Suppressor macrophage treated with lipopolysaccharide for 1 hour (primary cell): ENCODE results near the gene CLBA1.
A peak's percentile ranks its signal among the peaks of the same experiment; 100 is the strongest.
"Not testable (repeated sequence)": the region's sequence is repeated elsewhere in the genome, so short reads cannot be mapped to it uniquely, and the experiment has no call there.

Experiments used
- DNase-seq, 3 donors: peaks; one replicate each; pipeline ENCODE4 v3.0.0-alpha.2; 2020 to 2022

CLBA1 gene

GRCh38 chr14:104948736-104949031, 36.9 kb upstream of the CLBA1 start:
- no peak for DNase-seq

- not testable (repeated sequence) for DNase-seq
Observed at GRCh38 chr14:104949406-104949955, 36.1 kb upstream of the CLBA1 start.

GRCh38 chr14:104950021-104950420, 35.6 kb upstream of the CLBA1 start:
- no peak for DNase-seq

- DNase-seq, result not testable (repeated sequence)
Observed at GRCh38 chr14:104950701-104951100, 34.9 kb upstream of the CLBA1 start.

- not testable (repeated sequence) for DNase-seq
Observed at GRCh38 chr14:104951863-104952657, 33.5 kb upstream of the CLBA1 start.

- no peak for DNase-seq
Observed at GRCh38 chr14:104953097-104953496, 32.5 kb upstream of the CLBA1 start.

GRCh38 chr14:104953896-104954656, 31.5 kb upstream of the CLBA1 start:
- DNase-seq, result no peak

GRCh38 chr14:104954746-104955395, 30.7 kb upstream of the CLBA1 start:
- no peak for DNase-seq

GRCh38 chr14:104955396-104955770, 30.2 kb upstream of the CLBA1 start:
- DNase-seq, result no peak

GRCh38 chr14:104956290-104956890, 29.2 kb upstream of the CLBA1 start:
- DNase-seq, result no peak

GRCh38 chr14:104957146-104958113, 28.2 kb upstream of the CLBA1 start:
- no peak for DNase-seq

GRCh38 chr14:104964546-104964945, 21.0 kb upstream of the CLBA1 start:
- no peak for DNase-seq

GRCh38 chr14:104965561-104966231, 19.9 kb upstream of the CLBA1 start:
- DNase-seq, result no peak

GRCh38 chr14:104966261-104966865, 19.2 kb upstream of the CLBA1 start:
- DNase-seq, result no peak

- no peak for DNase-seq
Observed at GRCh38 chr14:104966981-104967385, 18.6 kb upstream of the CLBA1 start.

GRCh38 chr14:104967386-104968152, 18.0 kb upstream of the CLBA1 start:
- peak in 1 of 3 donors; percentile 48 for DNase-seq

- DNase-seq, result no peak
Observed at GRCh38 chr14:104968153-104968527, 17.4 kb upstream of the CLBA1 start.

GRCh38 chr14:104968541-104969401, 16.8 kb upstream of the CLBA1 start:
- DNase-seq, result no peak

GRCh38 chr14:104969741-104970230, 15.8 kb upstream of the CLBA1 start:
- no peak for DNase-seq
